ENCODE data around the gene ADGRF3. TPM values are rescaled to one million over a fixed set of nuclear protein-coding genes. Genes with fewer than 3 reads are reported as not detected.

The ADGRF3 gene
- total and polyA plus RNA-seq, 10 of the 15 experiments (the other 5 are each of a cell fraction or from before 2014, with no cell fraction given), result 0.03 to 3.1 (median 0.84) TPM

DNA sequence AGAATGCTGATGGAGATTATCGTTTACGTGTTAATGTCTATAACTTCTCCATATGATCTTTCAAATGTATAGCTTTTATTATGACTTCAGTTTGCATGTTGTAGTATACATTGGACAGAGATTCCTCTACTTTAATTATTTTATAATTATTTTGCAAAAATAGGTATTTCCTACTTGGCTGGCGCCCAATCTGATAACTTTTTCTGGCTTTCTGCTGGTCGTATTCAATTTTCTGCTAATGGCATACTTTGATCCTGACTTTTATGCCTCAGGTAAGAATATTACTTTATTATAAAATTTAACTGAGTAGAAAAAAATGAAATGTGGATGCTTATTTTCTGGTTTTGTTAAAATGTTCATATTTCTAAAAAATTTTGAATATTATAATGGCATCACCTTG is 18.1 kb upstream of the ADGRF3 start:
- Histone ChIP-seq H3K9ac (ENCODE audit: control insufficient read depth, insufficient read depth, low read length) (no peak overlapping the region), H3K27me3 (replicated peaks in 1 of 2; ENCODE audit: control insufficient read depth in 2 of 2, insufficient read depth in 2 of 2, low read length in 1 of 2) (no peaks in the 10 kb centered on the region), H3K4me1 (ENCODE audit: control insufficient read depth, insufficient read depth, low read length) (no peaks in the 10 kb centered on the region), H4K20me1 (ENCODE audit: control insufficient read depth, insufficient read depth) (no peaks in the 10 kb centered on the region), H3K79me2 (ENCODE audit: control insufficient read depth, insufficient read depth, low read length) (peaks cover 24% of the 10 kb centered on the region), H3K9me3 (replicated peaks; ENCODE audit: control insufficient read depth, insufficient read depth, low read length) (no peaks in the 10 kb centered on the region), H3K4me3 (no peak overlapping the region), H3K4me2 (ENCODE audit: control insufficient read depth, insufficient read depth) (no peak overlapping the region), H3K27ac (ENCODE audit: control insufficient read depth, insufficient read depth) (no peak overlapping the region), H2AFZ (ENCODE audit: control insufficient read depth, low read depth, low read length) (no peak overlapping the region), H3K36me3 (ENCODE audit: control insufficient read depth in 2 of 2, insufficient read depth in 2 of 2, low read length in 1 of 2) (peaks cover 0 to 17% of the 10 kb centered on the region in 2 experiments; a peak in 2 of 4 replicates)
- in situ Hi-C loops (cut with MboI), result no loop called here
- POLR2A ChIA-PET, result interaction anchor here (0.7 kb wide), 1 partner anchor 18 kb away, joined by 3 read pairs; no protein-coding TSS in a partner anchor
- ATAC-seq (no peak), FAIRE-seq (no peak), DNase-seq (ENCODE audit: low read depth, low spot score) (no peak)
- CTCF ChIA-PET, result no interaction called here
- intact Hi-C loops (cut with micrococcal nuclease; ENCODE audit: unreplicated experiment), result no loop called here
- SMC1A ChIA-PET (ENCODE audit: uncharacterized antibody, unreplicated experiment), result interaction anchor here (1.3 to 2.7 kb wide), 2 partner anchors 9 to 18 kb away, joined by 3 to 6 read pairs; partner anchors contain the start of gene ADGRF3
- WGBS (ENCODE audit: insufficient coverage, insufficient replicate concordance, low lambda C conversion rate, missing lambda C conversion rate), result 100% methylated on average over 4 of the region's 4 CpGs
- no TSS peak for BruUV-seq (replicated peaks)
- RAD21 ChIA-PET (ENCODE audit: unreplicated experiment), result no interaction called here
- TF ChIP-seq, protein P1, sequence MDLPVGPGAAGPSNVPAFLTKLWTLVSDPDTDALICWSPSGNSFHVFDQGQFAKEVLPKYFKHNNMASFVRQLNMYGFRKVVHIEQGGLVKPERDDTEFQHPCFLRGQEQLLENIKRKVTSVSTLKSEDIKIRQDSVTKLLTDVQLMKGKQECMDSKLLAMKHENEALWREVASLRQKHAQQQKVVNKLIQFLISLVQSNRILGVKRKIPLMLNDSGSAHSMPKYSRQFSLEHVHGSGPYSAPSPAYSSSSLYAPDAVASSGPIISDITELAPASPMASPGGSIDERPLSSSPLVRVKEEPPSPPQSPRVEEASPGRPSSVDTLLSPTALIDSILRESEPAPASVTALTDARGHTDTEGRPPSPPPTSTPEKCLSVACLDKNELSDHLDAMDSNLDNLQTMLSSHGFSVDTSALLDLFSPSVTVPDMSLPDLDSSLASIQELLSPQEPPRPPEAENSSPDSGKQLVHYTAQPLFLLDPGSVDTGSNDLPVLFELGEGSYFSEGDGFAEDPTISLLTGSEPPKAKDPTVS (IDR thresholded peaks at IDR 0.05; ENCODE audit: low read depth, low read length), result no peak
- TF ChIP-seq, protein P2, sequence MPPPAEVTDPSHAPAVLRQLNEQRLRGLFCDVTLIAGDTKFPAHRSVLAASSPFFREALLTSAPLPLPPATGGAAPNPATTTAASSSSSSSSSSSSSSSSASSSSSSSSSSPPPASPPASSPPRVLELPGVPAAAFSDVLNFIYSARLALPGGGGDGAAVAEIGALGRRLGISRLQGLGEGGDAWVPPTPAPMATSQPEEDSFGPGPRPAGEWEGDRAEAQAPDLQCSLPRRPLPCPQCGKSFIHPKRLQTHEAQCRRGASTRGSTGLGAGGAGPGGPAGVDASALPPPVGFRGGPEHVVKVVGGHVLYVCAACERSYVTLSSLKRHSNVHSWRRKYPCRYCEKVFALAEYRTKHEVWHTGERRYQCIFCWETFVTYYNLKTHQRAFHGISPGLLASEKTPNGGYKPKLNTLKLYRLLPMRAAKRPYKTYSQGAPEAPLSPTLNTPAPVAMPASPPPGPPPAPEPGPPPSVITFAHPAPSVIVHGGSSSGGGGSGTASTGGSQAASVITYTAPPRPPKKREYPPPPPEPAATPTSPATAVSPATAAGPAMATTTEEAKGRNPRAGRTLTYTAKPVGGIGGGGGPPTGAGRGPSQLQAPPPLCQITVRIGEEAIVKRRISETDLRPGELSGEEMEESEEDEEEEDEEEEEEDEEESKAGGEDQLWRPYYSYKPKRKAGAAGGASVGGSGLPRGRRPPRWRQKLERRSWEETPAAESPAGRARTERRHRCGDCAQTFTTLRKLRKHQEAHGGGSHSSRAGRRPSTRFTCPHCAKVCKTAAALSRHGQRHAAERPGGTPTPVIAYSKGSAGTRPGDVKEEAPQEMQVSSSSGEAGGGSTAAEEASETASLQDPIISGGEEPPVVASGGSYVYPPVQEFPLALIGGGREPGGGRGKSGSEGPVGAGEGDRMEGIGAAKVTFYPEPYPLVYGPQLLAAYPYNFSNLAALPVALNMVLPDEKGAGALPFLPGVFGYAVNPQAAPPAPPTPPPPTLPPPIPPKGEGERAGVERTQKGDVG (CRISPR knock-in tag; IDR thresholded peaks at IDR 0.05), result no peak
- TF ChIP-seq YBX1 (IDR thresholded peaks at IDR 0.05) (no peak), GABPA (IDR thresholded peaks at IDR 0.05; ENCODE audit: low read depth) (no peak), ZBTB33 (IDR thresholded peaks at IDR 0.05) (no peak), TCF7 (IDR thresholded peaks at IDR 0.05; ENCODE audit: borderline replicate concordance) (no peak), KLF5 (IDR thresholded peaks at IDR 0.05; ENCODE audit: partially characterized antibody) (no peak), TCF3 (IDR thresholded peaks at IDR 0.05; ENCODE audit: borderline replicate concordance, insufficient read depth, low read depth, low read length) (no peak), BCL11A (IDR thresholded peaks at IDR 0.05; ENCODE audit: low read depth, low read length) (no peak), MEF2B (IDR thresholded peaks at IDR 0.05; ENCODE audit: partially characterized antibody, poor library complexity, severe bottlenecking) (no peak), SMAD1 (IDR thresholded peaks at IDR 0.05; ENCODE audit: low read depth, partially characterized antibody) (no peak), MTA2 (IDR thresholded peaks at IDR 0.05; ENCODE audit: low read depth) (no peak), CREB1 (IDR thresholded peaks at IDR 0.05; ENCODE audit: low read depth) (no peak), POLR2AphosphoS5 (IDR thresholded peaks at IDR 0.05; ENCODE audit: low read length) (no peak)
- TF ChIP-seq, protein P3, sequence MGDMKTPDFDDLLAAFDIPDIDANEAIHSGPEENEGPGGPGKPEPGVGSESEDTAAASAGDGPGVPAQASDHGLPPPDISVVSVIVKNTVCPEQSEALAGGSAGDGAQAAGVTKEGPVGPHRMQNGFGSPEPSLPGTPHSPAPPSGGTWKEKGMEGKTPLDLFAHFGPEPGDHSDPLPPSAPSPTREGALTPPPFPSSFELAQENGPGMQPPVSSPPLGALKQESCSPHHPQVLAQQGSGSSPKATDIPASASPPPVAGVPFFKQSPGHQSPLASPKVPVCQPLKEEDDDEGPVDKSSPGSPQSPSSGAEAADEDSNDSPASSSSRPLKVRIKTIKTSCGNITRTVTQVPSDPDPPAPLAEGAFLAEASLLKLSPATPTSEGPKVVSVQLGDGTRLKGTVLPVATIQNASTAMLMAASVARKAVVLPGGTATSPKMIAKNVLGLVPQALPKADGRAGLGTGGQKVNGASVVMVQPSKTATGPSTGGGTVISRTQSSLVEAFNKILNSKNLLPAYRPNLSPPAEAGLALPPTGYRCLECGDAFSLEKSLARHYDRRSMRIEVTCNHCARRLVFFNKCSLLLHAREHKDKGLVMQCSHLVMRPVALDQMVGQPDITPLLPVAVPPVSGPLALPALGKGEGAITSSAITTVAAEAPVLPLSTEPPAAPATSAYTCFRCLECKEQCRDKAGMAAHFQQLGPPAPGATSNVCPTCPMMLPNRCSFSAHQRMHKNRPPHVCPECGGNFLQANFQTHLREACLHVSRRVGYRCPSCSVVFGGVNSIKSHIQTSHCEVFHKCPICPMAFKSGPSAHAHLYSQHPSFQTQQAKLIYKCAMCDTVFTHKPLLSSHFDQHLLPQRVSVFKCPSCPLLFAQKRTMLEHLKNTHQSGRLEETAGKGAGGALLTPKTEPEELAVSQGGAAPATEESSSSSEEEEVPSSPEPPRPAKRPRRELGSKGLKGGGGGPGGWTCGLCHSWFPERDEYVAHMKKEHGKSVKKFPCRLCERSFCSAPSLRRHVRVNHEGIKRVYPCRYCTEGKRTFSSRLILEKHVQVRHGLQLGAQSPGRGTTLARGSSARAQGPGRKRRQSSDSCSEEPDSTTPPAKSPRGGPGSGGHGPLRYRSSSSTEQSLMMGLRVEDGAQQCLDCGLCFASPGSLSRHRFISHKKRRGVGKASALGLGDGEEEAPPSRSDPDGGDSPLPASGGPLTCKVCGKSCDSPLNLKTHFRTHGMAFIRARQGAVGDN (IDR thresholded peaks at IDR 0.05), result no peak

Data from GM12878 (cell line).